Duodenal mucosa (tissue), 2 donors: Measurements from ENCODE around the gene DNHD1.

Experiments
- H3K27ac ChIP-seq: one replicate; pipeline ENCODE4 v1.7.0; 2013; ENCODE audit warnings: low read depth, low read length
- H3K27me3 ChIP-seq, 2 donors: one replicate each; pipeline ENCODE4 v1.7.0; 2013; ENCODE audit warnings: low read length in 2 of 2, control low read depth in 1 of 2; ENCODE audit not compliant: insufficient read depth in 2 of 2, control insufficient read depth in 1 of 2
- H3K36me3 ChIP-seq, 2 donors: one replicate each; pipeline ENCODE4 v1.7.0; 2013; ENCODE audit warnings: low read length in 2 of 2, control low read depth in 1 of 2; ENCODE audit not compliant: insufficient read depth in 2 of 2, control insufficient read depth in 1 of 2
- H3K4me1 ChIP-seq, 2 donors: one replicate each; pipeline ENCODE4 v1.7.0; 2013; ENCODE audit warnings: low read length in 2 of 2, control low read depth in 1 of 2; ENCODE audit not compliant: insufficient read depth in 2 of 2, control insufficient read depth in 1 of 2
- H3K4me3 ChIP-seq, 2 donors: one replicate each; pipeline ENCODE4 v1.7.0; 2013; ENCODE audit warnings: low read length in 2 of 2, low read depth in 1 of 2
- H3K9ac ChIP-seq, 2 donors: one replicate each; pipeline ENCODE4 v1.7.0; 2013; ENCODE audit warnings: low read length in 2 of 2, low read depth in 1 of 2
- H3K9me3 ChIP-seq, 2 donors: one replicate each; pipeline ENCODE4 v1.7.0; 2013; ENCODE audit warnings: low read length in 2 of 2, control low read depth in 1 of 2; ENCODE audit not compliant: control insufficient read depth in 1 of 2

DNHD1 gene

GRCh38 chr11:6586434-6587359, 89.6 kb downstream of the DNHD1 start:
- H3K27ac ChIP-seq, result no peak overlapping the region

GRCh38 chr11:6587360-6587953, 90.4 kb downstream of the DNHD1 start:
- H3K27ac ChIP-seq, result no peak overlapping the region
- H3K36me3 ChIP-seq, result peaks cover 0 to 10% of the 10 kb centered on the region in 2 donors
- H3K9ac ChIP-seq, result no peak overlapping the region
- no peaks in the 10 kb centered on the region for H3K27me3 ChIP-seq
- H3K4me1 ChIP-seq, result no peaks in the 10 kb centered on the region
- H3K9me3 ChIP-seq, result peaks cover 5 to 18% of the 10 kb centered on the region in 2 donors
- H3K4me3 ChIP-seq, result no peak overlapping the region

More at GRCh38 chr11:6586434-6587359, 89.6 kb downstream of the DNHD1 start:
- H3K9me3 ChIP-seq, result peaks cover 5 to 18% of the 10 kb centered on the region in 2 donors
- H3K36me3 ChIP-seq, result peaks cover 0 to 5% of the 10 kb centered on the region in 2 donors
- H3K9ac ChIP-seq, result no peak overlapping the region
- no peaks in the 10 kb centered on the region for H3K4me1 ChIP-seq
- no peak overlapping the region for H3K4me3 ChIP-seq
- H3K27me3 ChIP-seq, result no peaks in the 10 kb centered on the region

- Histone ChIP-seq H3K4me3 (no peak overlapping the region), H3K27me3 (no peaks in the 10 kb centered on the region), H3K27ac (no peak overlapping the region), H3K4me1 (no peaks in the 10 kb centered on the region), H3K9ac (no peak overlapping the region), H3K36me3 (peaks cover 3 to 10% of the 10 kb centered on the region in 2 donors), H3K9me3 (peaks cover 5 to 18% of the 10 kb centered on the region in 2 donors)
Measured at GRCh38 chr11:6588018-6588417, 90.9 kb downstream of the DNHD1 start.

- Histone ChIP-seq H3K9ac (no peak overlapping the region), H3K4me1 (no peaks in the 10 kb centered on the region), H3K9me3 (no peaks in the 10 kb centered on the region), H3K27ac (no peak overlapping the region), H3K27me3 (no peaks in the 10 kb centered on the region), H3K36me3 (peaks cover 11 to 48% of the 10 kb centered on the region in 2 donors), H3K4me3 (no peak overlapping the region)
Measured at GRCh38 chr11:6594142-6594768, 97.2 kb downstream of the DNHD1 start.

- Histone ChIP-seq H3K36me3 (peaks cover 30 to 69% of the 10 kb centered on the region in 2 donors), H3K9me3 (no peaks in the 10 kb centered on the region), H3K4me3 (no peak overlapping the region), H3K27me3 (no peaks in the 10 kb centered on the region), H3K4me1 (peaks cover 5 to 7% of the 10 kb centered on the region in 2 donors), H3K9ac (no peak overlapping the region), H3K27ac (no peak overlapping the region)
Measured at GRCh38 chr11:6596239-6596877, 99.3 kb downstream of the DNHD1 start.

- Histone ChIP-seq H3K27ac (no peak overlapping the region), H3K9me3 (no peaks in the 10 kb centered on the region), H3K36me3 (peaks cover 31 to 66% of the 10 kb centered on the region in 2 donors), H3K27me3 (no peaks in the 10 kb centered on the region), H3K4me1 (peaks cover 19 to 23% of the 10 kb centered on the region in 2 donors), H3K4me3 (no peak overlapping the region), H3K9ac (no peak overlapping the region)
Measured at GRCh38 chr11:6598555-6598954, 101.5 kb downstream of the DNHD1 start.

GRCh38 chr11:6599449-6599848, 102.4 kb downstream of the DNHD1 start:
- peaks cover 19 to 24% of the 10 kb centered on the region in 2 donors for H3K4me1 ChIP-seq
- no peak overlapping the region for H3K4me3 ChIP-seq
- no peaks in the 10 kb centered on the region for H3K27me3 ChIP-seq
- no peak overlapping the region for H3K27ac ChIP-seq
- no peaks in the 10 kb centered on the region for H3K9me3 ChIP-seq
- H3K9ac ChIP-seq, result no peak overlapping the region
- peaks cover 31 to 62% of the 10 kb centered on the region in 2 donors for H3K36me3 ChIP-seq

- Histone ChIP-seq H3K36me3 (peaks cover 31 to 60% of the 10 kb centered on the region in 2 donors), H3K4me1 (peaks cover 24 to 29% of the 10 kb centered on the region in 2 donors), H3K9ac (no peak overlapping the region)
Measured at GRCh38 chr11:6599881-6600390, 102.9 kb downstream of the DNHD1 start.

GRCh38 chr11:6601041-6601461, 104.0 kb downstream of the DNHD1 start:
- Histone ChIP-seq H3K4me3 (no peak overlapping the region), H3K9me3 (no peaks in the 10 kb centered on the region), H3K36me3 (peaks cover 31 to 51% of the 10 kb centered on the region in 2 donors), H3K4me1 (peaks cover 32 to 39% of the 10 kb centered on the region in 2 donors), H3K27me3 (no peaks in the 10 kb centered on the region), H3K9ac (no peak overlapping the region), H3K27ac (no peak overlapping the region)

More at GRCh38 chr11:6599881-6600390, 102.9 kb downstream of the DNHD1 start:
- no peak overlapping the region for H3K27ac ChIP-seq
- H3K4me3 ChIP-seq, result no peak overlapping the region
- H3K9me3 ChIP-seq, result no peaks in the 10 kb centered on the region
- H3K27me3 ChIP-seq, result no peaks in the 10 kb centered on the region
